GM18517 (cell line): ENCODE data around the gene SCFD2.

Source experiments
- ATAC-seq: cut with Tn5 transposase; IDR thresholded peaks from one replicate; pipeline ENCODE4 v1.9.1; 2021; ENCODE audit warnings: mild to moderate bottlenecking, moderate library complexity; ENCODE audit not compliant: unreplicated experiment

The SCFD2 gene

GRCh38 chr4:52904421-52904820 lies 461.4 kb downstream of the SCFD2 start:
- ATAC-seq: no peak

- no peak for ATAC-seq
These were observed 462.6 kb downstream of the SCFD2 start for GRCh38 chr4:52903273-52903672.

- ATAC-seq: no peak
These were observed 471.4 kb downstream of the SCFD2 start for GRCh38 chr4:52894443-52894842.

- ATAC-seq: no peak
These were observed 473.0 kb downstream of the SCFD2 start for GRCh38 chr4:52892880-52893279.

GRCh38 chr4:52891743-52892142 lies 474.1 kb downstream of the SCFD2 start:
- no peak for ATAC-seq

GRCh38 chr4:52890521-52890791 lies 475.4 kb downstream of the SCFD2 start:
- no peak for ATAC-seq

GRCh38 chr4:52889778-52890520 lies 475.9 kb downstream of the SCFD2 start:
- no peak for ATAC-seq

- ATAC-seq: no peak
These were observed 476.5 kb downstream of the SCFD2 start for GRCh38 chr4:52889354-52889753.

- no peak for ATAC-seq
These were observed 480.9 kb downstream of the SCFD2 start for GRCh38 chr4:52884994-52885393.

- no peak for ATAC-seq
These were observed 481.9 kb downstream of the SCFD2 start for GRCh38 chr4:52883707-52884669.

- no peak for ATAC-seq
These were observed 482.7 kb downstream of the SCFD2 start for GRCh38 chr4:52883183-52883621.

- ATAC-seq: no peak
These were observed 484.9 kb downstream of the SCFD2 start for GRCh38 chr4:52880994-52881393.

GRCh38 chr4:52879471-52879870 lies 486.4 kb downstream of the SCFD2 start:
- no peak for ATAC-seq

GRCh38 chr4:52877694-52878093 lies 488.2 kb downstream of the SCFD2 start:
- ATAC-seq: no peak

- ATAC-seq: no peak
These were observed 488.8 kb downstream of the SCFD2 start for GRCh38 chr4:52877036-52877435.

- no peak for ATAC-seq
These were observed 489.8 kb downstream of the SCFD2 start for GRCh38 chr4:52876069-52876468.

GRCh38 chr4:52874948-52875347 lies 490.9 kb downstream of the SCFD2 start:
- ATAC-seq: no peak

- no peak for ATAC-seq
These were observed 492.0 kb downstream of the SCFD2 start for GRCh38 chr4:52873861-52874343.

- ATAC-seq: no peak
These were observed 492.7 kb downstream of the SCFD2 start for GRCh38 chr4:52873191-52873590.

GRCh38 chr4:52870225-52870624 lies 495.6 kb downstream of the SCFD2 start:
- ATAC-seq: no peak

GRCh38 chr4:52869656-52870055 lies 496.2 kb downstream of the SCFD2 start:
- no peak for ATAC-seq

GRCh38 chr4:52869196-52869595 lies 496.7 kb downstream of the SCFD2 start:
- ATAC-seq: no peak
